ENCODE data around the gene FZD8.

GRCh38 chr10:35626971-35627507 lies 15.1 kb downstream of the FZD8 start:
- TF ChIP-seq POLR2A (IDR thresholded peaks at IDR 0.05) = no peak
- no peak for TF ChIP-seq CTCF (IDR thresholded peaks at IDR 0.05)

Data from thyroid gland (tissue), 4 donors.